ENCODE data around the gene MAN1A1.

Gene MAN1A1

GRCh38 chr6:119226089-119226488 is 123.5 kb downstream of the MAN1A1 start:
- no peak for DNase-seq

GRCh38 chr6:119224095-119224701 is 125.4 kb downstream of the MAN1A1 start:
- no peak for DNase-seq

- no peak for DNase-seq
Measured at GRCh38 chr6:119220452-119220851, 129.1 kb downstream of the MAN1A1 start.

- no peak for DNase-seq
Measured at GRCh38 chr6:119218548-119218947, 131.0 kb downstream of the MAN1A1 start.

DNA sequence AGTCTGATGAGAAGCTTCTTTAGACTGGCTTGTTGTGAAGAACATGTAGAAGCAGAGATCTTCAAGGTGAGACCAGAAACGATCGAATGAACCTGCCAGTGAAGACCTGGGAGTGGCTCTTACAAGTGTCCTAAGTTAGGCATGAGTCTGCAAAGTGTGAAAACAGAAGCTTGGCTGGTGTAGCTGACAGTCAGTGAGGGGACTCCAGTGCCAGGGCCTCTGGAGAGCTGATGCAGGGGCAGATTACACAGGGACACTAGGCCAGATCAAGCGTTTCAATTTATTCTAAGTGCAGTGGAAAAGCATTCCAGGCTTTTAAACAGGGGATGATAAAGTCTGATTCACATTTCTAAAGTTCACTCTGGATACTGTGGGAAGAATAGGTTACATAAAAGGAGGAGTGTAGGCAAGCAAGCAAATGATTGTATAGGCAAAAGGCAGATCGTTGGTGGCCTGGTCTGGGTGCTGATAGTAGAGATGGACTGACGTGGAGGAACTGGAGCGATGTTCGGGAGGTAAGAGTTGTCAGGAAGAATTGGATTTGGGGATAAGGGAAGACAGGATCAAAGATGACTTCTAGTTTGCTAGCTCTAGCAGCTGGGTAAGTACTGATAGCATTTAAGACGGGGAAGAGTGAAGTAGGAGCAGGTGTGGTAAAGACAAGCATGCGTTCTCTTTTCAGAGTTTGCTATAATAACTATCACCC is 133.5 kb downstream of the MAN1A1 start:
- DNase-seq = no peak

- no peak for DNase-seq
Measured at GRCh38 chr6:119215309-119215708, 134.3 kb downstream of the MAN1A1 start.

GRCh38 chr6:119210596-119210995 is 139.0 kb downstream of the MAN1A1 start:
- no peak for DNase-seq

DNA sequence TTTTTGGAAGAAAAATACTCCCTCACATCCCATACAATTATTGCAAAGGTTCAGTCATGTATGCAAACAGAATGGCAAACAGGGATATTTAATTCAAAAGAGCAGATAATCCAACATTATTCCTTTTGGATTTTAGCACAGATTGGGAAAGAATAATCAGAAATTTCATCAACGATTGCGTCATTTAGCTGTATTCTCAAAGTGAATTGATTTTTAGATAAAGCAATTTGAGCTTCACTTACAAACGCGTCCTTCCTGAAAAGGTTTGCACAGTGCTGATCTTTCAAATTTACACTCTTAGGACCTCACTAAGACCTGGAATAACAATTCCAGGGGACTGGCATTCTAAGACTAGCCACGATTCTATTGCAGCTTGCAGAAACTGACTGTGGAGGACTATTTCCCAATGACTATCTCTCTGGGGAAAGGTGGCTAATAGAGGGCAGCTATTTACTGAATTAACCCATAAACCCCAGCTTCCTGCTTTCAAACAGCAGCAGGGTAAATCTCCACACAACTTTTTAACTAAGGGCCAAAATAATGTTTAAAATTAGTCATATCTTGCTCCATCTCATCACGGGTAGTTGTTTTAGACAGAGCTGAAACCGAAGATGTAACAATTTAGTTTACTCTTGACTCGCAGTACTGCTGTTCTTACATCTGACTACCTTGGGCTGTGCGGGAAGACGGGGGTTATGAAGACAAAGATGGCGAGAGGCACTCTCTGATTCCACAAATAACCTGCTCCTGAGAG is 139.9 kb downstream of the MAN1A1 start:
- no peak for DNase-seq

DNA sequence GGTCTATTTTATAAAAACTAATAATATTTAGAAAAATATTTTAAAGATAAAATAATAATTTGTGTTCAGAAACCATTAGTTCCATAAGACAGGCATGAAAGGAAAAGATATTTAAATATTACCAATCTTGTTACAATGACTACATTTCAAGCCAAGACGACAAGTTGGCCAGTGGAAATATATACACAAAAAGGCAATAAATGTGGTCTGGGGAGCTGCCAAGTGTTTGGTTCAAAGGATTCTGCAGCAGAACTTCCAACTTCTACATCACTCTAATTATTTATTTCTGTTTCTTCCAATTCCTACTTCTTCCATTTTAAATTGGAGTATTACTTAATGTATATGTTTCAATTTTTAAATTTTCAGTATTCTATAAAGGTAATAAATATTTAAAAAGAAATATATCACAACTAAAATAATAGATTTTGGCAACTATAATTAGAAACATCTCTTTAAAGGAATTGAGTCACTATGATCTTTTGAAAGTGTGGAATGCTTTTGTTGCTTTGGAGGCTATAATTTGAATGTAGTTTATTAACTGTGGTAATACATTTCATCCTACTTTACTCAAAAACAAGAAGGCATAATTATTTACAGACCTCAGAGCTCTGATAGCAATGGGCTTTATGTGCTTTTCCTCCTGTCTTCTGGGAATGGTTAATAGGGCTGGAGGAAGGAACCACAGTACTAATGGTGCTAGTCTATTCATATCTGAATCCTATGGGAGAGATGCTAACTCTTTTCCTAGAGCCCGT is 141.4 kb downstream of the MAN1A1 start:
- no peak for DNase-seq

DNA sequence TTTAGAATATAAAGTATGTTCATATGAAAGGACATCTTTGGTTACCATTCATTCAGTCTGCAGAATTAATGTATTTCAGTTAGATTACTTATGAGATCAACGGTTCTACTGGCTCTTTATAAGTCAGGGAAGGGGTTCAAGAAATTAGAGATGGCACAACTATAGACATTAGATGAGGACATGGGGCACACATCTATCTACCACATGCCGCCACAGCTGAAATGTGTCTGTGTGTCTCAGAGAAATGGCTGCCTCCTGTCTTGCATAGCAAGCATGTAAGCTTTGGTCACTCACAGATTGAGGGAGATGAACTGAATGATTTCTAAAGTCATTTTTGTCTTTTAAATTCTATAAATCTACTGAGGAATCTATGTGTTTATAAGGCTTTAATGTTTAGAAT is 142.2 kb downstream of the MAN1A1 start:
- DNase-seq = no peak

DNA sequence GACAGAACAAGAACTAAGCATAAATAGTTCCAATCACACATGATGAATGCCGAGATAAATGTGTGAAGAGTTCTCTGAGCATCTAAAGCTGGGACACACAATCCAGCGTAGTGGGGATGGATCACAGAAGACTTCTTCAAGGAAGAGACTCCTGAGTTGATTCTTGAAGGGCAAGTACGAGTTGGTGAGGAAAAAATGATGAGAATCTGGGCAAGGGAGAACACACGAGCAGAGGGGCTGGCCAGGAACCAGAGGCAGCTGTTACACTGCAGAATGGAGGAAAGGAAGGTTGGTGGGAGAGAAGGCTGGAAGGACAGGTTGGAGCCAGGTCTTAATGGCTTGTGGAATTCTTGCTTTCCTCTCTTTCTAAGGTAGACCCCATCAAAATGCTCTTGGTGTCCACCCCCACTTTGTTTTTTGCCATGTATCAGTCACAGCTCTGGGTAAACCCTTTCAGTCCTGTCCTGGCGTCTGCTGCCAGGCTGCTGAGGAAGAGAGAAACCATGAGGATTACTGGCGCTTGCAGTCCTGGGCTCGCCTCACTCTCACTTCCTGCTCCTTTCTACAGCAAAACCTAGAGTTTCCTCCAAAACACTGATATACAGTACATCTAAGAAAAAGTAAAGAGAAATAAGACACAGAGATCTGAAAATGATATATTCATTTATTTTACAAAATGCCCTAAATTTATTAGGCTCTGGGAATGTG is 143.5 kb downstream of the MAN1A1 start:
- DNase-seq = no peak

DNA sequence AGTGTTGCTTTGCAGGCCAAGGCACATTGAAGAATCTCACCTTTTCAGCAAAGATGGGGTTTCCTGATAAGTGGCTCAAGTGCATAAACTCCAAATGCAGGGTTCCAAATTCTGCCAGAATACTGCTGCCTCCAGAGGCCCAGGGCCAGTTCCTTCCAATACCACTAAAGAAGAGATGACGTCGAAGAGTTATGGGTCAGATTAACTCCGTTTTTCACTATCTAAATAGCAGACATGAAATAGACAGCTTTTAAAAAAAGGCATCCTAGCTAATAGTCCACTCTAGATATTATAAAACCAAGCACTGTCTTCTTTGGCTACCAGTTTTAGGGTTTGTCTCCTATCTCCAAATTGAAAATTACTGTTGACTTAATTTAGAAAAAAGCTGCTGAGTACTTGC is 144.8 kb downstream of the MAN1A1 start:
- DNase-seq = no peak

DNA sequence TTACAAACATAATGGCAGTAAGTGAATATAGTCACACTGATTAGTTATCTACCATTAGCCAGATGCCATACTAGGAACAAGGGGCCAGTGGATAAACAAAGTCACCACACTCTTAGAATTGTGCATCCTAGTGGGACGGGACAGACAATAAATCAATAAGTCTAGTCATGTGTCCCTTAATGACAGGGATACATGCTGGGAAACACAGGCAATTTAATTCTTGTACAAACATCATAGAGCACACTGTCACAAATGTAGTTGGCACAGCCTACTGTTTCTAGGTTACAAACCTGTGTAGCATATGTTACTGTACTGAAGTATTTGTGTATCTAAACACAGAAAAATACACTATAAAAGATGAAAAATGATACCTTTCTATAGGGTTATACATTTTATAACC is 148.1 kb downstream of the MAN1A1 start:
- no peak for DNase-seq

- no peak for DNase-seq
Measured at GRCh38 chr6:119200512-119201175, 148.9 kb downstream of the MAN1A1 start.

DNA sequence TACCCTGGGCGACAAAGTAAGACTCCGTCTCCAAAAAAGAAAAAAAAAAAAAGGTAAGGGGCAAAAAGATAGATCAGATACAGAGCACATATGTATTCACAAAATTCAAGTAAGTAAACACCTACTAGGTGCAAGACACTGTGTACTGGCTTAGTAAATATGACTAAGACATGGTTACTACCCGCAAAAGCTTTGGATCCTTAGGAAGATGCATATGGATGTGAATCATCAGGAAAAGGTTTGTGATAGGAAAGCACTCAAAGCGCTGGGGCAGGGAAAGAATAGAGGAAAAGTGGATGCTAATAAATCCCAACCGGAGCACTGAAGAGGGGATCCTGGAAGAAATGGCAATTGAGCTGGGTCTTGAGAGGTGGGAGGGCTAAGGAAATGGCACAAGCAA is 152.3 kb downstream of the MAN1A1 start:
- no peak for DNase-seq

DNA sequence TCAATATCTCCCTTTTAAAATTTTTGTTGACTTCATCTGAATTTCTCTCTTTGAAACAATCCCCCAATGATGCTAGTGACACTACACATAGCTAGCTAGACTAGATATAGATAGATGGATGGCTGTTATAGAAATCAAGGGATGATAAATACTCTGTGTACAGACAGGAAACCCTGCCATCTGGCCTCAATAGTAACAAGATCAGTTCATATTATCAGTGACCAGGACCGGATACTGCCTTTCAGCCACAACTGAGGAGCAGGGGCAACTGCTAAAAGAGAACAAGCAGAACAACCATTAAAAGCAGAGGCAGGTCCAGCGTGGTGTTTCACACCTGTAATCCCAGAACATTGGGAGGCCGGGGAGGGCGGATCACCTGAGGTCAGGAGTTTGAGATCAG is 152.8 kb downstream of the MAN1A1 start:
- DNase-seq = no peak

GRCh38 chr6:119195848-119196247 is 153.7 kb downstream of the MAN1A1 start:
- DNase-seq = no peak

DNA sequence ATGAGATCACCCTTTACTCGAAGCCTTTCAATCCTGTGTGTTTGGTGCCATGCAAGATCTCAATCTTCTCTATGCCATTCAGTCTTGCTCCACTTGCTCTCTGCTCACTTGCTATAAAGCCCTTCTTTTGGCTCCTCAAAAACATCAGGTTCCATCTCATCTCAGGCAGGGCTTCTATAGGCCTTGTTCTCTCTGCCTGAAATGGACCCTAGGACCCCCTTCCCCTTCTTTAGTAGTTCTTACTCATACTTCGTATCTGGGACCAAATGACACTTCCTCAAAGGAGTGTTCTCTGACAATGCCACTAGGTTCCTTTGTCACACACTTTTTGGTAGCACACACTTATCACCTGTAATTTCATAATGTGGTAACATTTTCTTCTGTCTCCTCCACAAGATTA is 154.4 kb downstream of the MAN1A1 start:
- DNase-seq = no peak

DNA sequence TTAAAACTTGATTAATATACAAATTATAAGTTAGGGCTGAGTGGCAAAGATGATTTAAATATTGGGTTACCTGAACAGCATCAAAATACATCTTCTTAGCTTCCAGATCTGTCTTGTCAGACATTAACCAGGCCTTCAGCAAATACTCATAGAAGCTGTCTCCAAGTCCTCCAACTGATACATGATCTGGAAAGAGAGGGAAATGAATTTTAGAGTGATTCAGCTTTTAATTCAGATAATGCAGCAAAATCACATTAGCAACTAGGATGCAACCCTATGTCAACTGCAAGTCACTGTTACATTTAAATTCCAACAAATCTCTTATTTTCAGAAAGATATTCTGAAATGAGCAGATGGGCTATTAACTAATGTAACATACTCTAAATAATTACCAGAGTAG is 155.9 kb downstream of the MAN1A1 start:
- no peak for DNase-seq

DNA sequence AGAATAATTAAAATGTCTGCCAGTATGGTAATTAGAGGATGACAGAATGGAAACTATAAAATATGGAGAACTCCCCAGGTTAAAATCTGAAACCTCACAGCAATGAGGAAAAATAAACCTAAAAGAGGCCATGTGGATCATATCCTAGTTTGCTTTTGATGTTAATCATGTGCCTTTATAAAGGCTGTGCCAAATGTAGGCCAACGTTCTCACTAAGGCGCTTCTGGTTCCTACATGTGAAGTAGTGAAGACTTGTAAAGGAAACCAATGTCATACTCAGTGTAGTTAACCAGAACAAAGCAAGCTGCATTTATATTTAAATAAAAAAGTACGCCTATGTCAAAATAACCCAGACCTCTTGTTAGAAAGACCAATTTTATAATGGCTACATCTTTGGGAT is 157.4 kb downstream of the MAN1A1 start:
- DNase-seq = no peak

GRCh38 chr6:119190176-119190575 is 159.4 kb downstream of the MAN1A1 start:
- no peak for DNase-seq

GRCh38 chr6:119189498-119189897 is 160.1 kb downstream of the MAN1A1 start:
- no peak for DNase-seq
